ENCODE results near the gene GLYATL2. TPM values are rescaled to one million over a fixed set of nuclear protein-coding genes. Genes with fewer than 3 reads are reported as not detected.

The GLYATL2 gene
- polyA plus RNA-seq, 2 of the 4 experiments (the other 2 are of a cell fraction), result 0.05 to 0.08 TPM

DNA sequence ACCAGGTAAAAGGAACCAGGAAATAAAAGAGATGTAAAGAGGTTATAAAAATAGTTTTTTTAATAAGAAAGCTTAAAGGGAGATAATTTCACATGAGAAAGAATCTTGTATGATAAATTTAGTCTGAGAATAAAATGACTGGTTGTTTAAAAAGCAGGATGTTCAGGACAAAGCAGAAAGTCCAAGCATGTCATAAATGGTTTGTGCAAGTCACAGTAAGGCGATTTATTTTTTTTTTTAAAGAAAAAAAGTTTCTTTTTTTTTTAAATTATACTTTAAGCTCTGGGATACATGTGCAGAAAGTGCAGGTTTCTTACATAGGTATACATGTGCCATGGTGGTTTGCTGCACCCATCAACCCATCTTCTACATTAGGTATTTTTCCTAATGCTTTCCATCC, 30.8 kb downstream of the GLYATL2 start:
- Histone ChIP-seq H3K4me2 (no peak overlapping the region), H3K27ac (no peak overlapping the region), H3K4me1 (no peaks in the 10 kb centered on the region), H3K4me3 (no peak overlapping the region), H3K9me3 (peaks cover 8% of the 10 kb centered on the region; the same call in 2 of the 3 replicates)
- DNase-seq (ENCODE audit: low read depth in 1 of 2, low spot score in 1 of 2), result peak in 1 of 2 experiments; percentile 7
- TF ChIP-seq ZFP36 (IDR thresholded peaks at IDR 0.05; ENCODE audit: borderline replicate concordance, partially characterized antibody) (peak; percentile 83), POLR2AphosphoS2 (conservative IDR thresholded peaks at IDR 0.05; ENCODE audit: low read length) (no peak)
- FAIRE-seq, result no peak
- ChIA-PET POLR2A (no interaction called here), CTCF (no interaction called here)
- no peak for ATAC-seq
- WGBS (ENCODE audit: missing lambda C conversion rate), result 6% methylated on average over 1 of the region's 1 CpG

DNA sequence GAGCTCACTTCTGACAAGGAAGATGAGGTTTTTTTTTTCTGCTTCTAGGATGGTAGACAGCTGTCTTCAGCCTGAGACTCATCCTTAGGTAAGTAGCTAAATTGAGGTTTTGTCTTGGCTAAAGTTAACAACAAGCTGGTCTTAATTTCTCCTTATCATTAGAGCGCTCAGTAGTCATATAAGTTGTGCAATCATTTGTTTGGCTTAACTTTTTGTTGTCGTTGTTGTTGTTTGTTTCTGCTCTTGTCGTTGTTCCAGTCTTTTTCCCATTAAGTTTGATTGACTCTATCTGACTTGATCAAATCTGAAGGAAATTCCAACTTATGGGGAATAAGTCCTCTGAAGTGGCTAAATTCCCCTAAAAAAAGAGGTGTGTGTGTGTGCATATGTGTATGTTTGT, 33.0 kb downstream of the GLYATL2 start:
- TF ChIP-seq RCOR1 (IDR thresholded peaks at IDR 0.05; ENCODE audit: low read depth, low read length) (no peak), POLR2A (IDR thresholded peaks at IDR 0.05; ENCODE audit: low read length) (no peak), NR3C1 (IDR thresholded peaks at IDR 0.05) (no peak), CBX2 (IDR thresholded peaks at IDR 0.05; ENCODE audit: borderline replicate concordance, low read depth) (no peak), RFX5 (IDR thresholded peaks at IDR 0.05) (no peak), ZC3H11A (IDR thresholded peaks at IDR 0.05) (no peak), RNF2 (IDR thresholded peaks at IDR 0.05; ENCODE audit: borderline replicate concordance, low read depth) (no peak), JUNB (IDR thresholded peaks at IDR 0.05) (no peak), CHD4 (IDR thresholded peaks at IDR 0.05; ENCODE audit: borderline replicate concordance) (no peak), POLR2AphosphoS2 (conservative IDR thresholded peaks at IDR 0.05; ENCODE audit: low read length) (no peak), HOXB13 (CRISPR knock-in tag; IDR thresholded peaks at IDR 0.05; ENCODE audit: low read depth) (no peak), FOXS1 (CRISPR knock-in tag; IDR thresholded peaks at IDR 0.05) (no peak), SMC3 (IDR thresholded peaks at IDR 0.05) (no peak), HES2 (IDR thresholded peaks at IDR 0.05) (no peak), ZNF302 (CRISPR knock-in tag; IDR thresholded peaks at IDR 0.05) (no peak), CEBPB (IDR thresholded peaks at IDR 0.05) (no peak), ESRRA (IDR thresholded peaks at IDR 0.05; ENCODE audit: borderline replicate concordance, low read length) (no peak), NFE2L2 (conservative IDR thresholded peaks at IDR 0.05; ENCODE audit: low read length) (no peak)
- TF ChIP-seq, protein P1, sequence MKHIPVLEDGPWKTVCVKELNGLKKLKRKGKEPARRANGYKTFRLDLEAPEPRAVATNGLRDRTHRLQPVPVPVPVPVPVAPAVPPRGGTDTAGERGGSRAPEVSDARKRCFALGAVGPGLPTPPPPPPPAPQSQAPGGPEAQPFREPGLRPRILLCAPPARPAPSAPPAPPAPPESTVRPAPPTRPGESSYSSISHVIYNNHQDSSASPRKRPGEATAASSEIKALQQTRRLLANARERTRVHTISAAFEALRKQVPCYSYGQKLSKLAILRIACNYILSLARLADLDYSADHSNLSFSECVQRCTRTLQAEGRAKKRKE (CRISPR knock-in tag; IDR thresholded peaks at IDR 0.05; ENCODE audit: low read depth), result no peak

GRCh38 chr11:58807343-58807742, 37.2 kb downstream of the GLYATL2 start:
- POLR2A ChIA-PET, result no interaction called here

More for the DNA sequence above, 33.0 kb downstream of the GLYATL2 start:
- ChIA-PET CTCF (no interaction called here), POLR2A (no interaction called here)
- no peak overlapping the region for H3K4me3 ChIP-seq
- peaks cover 8% of the 10 kb centered on the region; the same call in 2 of the 3 replicates for H3K9me3 ChIP-seq
- H3K27ac ChIP-seq, result no peak overlapping the region
- WGBS (ENCODE audit: missing lambda C conversion rate), result 1% methylated on average over 3 of the region's 3 CpGs
- H3K4me1 ChIP-seq, result no peaks in the 10 kb centered on the region
- DNase-seq (ENCODE audit: low read depth in 1 of 2, low spot score in 1 of 2), result no peak
- H3K4me2 ChIP-seq, result no peak overlapping the region
- no peak for ATAC-seq
- FAIRE-seq, result no peak

More at GRCh38 chr11:58807343-58807742, 37.2 kb downstream of the GLYATL2 start:
- WGBS (ENCODE audit: missing lambda C conversion rate), result 11% methylated on average over 2 of the region's 2 CpGs
- no peak for FAIRE-seq
- TF ChIP-seq TP53 (CRISPR knock-in tag; IDR thresholded peaks at IDR 0.05), result no peak
- TF ChIP-seq NPAS2 (CRISPR knock-in tag; IDR thresholded peaks at IDR 0.05; ENCODE audit: borderline replicate concordance), result no peak
- TF ChIP-seq NFE2L2 (conservative IDR thresholded peaks at IDR 0.05; ENCODE audit: low read length), result no peak
- TF ChIP-seq HDAC2 (IDR thresholded peaks at IDR 0.05), result no peak
- no peak for TF ChIP-seq FOSL2 (IDR thresholded peaks at IDR 0.05)
- no peak for TF ChIP-seq FOSL2 (CRISPR knock-in tag; IDR thresholded peaks at IDR 0.05)
- TF ChIP-seq, protein P2, sequence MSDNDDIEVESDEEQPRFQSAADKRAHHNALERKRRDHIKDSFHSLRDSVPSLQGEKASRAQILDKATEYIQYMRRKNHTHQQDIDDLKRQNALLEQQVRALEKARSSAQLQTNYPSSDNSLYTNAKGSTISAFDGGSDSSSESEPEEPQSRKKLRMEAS (IDR thresholded peaks at IDR 0.05), result no peak
- no peak for TF ChIP-seq KDM1A (IDR thresholded peaks at IDR 0.05; ENCODE audit: low read depth)
- TF ChIP-seq SMC3 (IDR thresholded peaks at IDR 0.05), result no peak
- no peak for TF ChIP-seq JUN (IDR thresholded peaks at IDR 0.05)
- TF ChIP-seq FOSB (CRISPR knock-in tag; IDR thresholded peaks at IDR 0.05), result no peak
- TF ChIP-seq, protein P3, sequence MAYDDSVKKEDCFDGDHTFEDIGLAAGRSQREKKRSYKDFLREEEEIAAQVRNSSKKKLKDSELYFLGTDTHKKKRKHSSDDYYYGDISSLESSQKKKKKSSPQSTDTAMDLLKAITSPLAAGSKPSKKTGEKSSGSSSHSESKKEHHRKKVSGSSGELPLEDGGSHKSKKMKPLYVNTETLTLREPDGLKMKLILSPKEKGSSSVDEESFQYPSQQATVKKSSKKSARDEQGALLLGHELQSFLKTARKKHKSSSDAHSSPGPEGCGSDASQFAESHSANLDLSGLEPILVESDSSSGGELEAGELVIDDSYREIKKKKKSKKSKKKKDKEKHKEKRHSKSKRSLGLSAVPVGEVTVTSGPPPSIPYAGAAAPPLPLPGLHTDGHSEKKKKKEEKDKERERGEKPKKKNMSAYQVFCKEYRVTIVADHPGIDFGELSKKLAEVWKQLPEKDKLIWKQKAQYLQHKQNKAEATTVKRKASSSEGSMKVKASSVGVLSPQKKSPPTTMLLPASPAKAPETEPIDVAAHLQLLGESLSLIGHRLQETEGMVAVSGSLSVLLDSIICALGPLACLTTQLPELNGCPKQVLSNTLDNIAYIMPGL (CRISPR knock-in tag; IDR thresholded peaks at IDR 0.05; ENCODE audit: borderline replicate concordance), result no peak
- no peak for TF ChIP-seq SREBF2 (IDR thresholded peaks at IDR 0.05)
- Histone ChIP-seq H3K4me2 (no peak overlapping the region), H3K27ac (no peak overlapping the region), H3K9me3 (no peaks in the 10 kb centered on the region; the same call in 2 of the 3 replicates), H3K4me3 (no peak overlapping the region), H3K4me1 (no peaks in the 10 kb centered on the region)
- DNase-seq (ENCODE audit: low read depth in 1 of 2, low spot score in 1 of 2), result no peak
- CTCF ChIA-PET, result interaction anchor here (1.0 kb wide), 1 partner anchor 9 kb away, joined by 4 read pairs; no protein-coding TSS in a partner anchor
- no peak for ATAC-seq

All from A549 (cell line).